GM13976 (cell line): ENCODE data around the gene USB1.

Experiments
- DNase-seq: peaks from one replicate; pipeline ENCODE4 v3.0.0; 2012; ENCODE audit warnings: low spot score
- CTCF ChIP-seq: IDR thresholded peaks from 2 replicates; pipeline ENCODE4 v1.5.1; 2012; ENCODE audit warnings: borderline replicate concordance, mild to moderate bottlenecking; ENCODE audit not compliant: insufficient read depth; ENCODE audit errors: extremely low read depth, missing control alignments, control extremely low read depth
- in situ Hi-C: fragments of 300-500 bp; cut with MboI; formaldehyde crosslinking; loops from one replicate; pipeline ENCODE4 v1.12.0; 2022; ENCODE audit warnings: low sequenced_read_pairs, mixed read lengths, inconsistent platforms; ENCODE audit not compliant: unreplicated experiment

Gene USB1

GRCh38 chr16:58030136-58030840, 29.1 kb downstream of the USB1 start:
- no peak for TF ChIP-seq CTCF
- in situ Hi-C loops: no loop called here
- DNase-seq: no peak

- no peak for TF ChIP-seq CTCF
- DNase-seq: no peak
- in situ Hi-C loops: no loop called here
Measured at GRCh38 chr16:58031016-58031800, 30.0 kb downstream of the USB1 start.

GRCh38 chr16:58032710-58033293, 31.6 kb downstream of the USB1 start:
- in situ Hi-C loops: no loop called here
- no peak for DNase-seq
- TF ChIP-seq CTCF: no peak

- TF ChIP-seq CTCF: no peak
- in situ Hi-C loops: no loop called here
- DNase-seq: peak; percentile 20
Measured at GRCh38 chr16:58034128-58034685, 33.0 kb downstream of the USB1 start.

- no peak for TF ChIP-seq CTCF
- in situ Hi-C loops: no loop called here
- peak; percentile 24 for DNase-seq
Measured at GRCh38 chr16:58034774-58035173, 33.6 kb downstream of the USB1 start.

GRCh38 chr16:58035356-58036170, 34.4 kb downstream of the USB1 start:
- no peak for TF ChIP-seq CTCF
- DNase-seq: peak; percentile 22
- in situ Hi-C loops: no loop called here
